HEK293 (cell line): ENCODE results near the gene LRRC27.
A peak's percentile ranks its signal among the peaks of the same experiment; 100 is the strongest.

ENCODE experiments used
- CTCF ChIA-PET: fragments of 350-600 bp; formaldehyde crosslinking; extraction: SDS; loops from one replicate; lab custom pipeline; 2021; ENCODE audit warnings: antibody characterized with exemption; lab: Yijun Ruan, JAX
- POLR2A ChIA-PET: fragments of 300-600 bp; formaldehyde crosslinking; extraction: SDS; loops from one replicate; lab custom pipeline; 2020; ENCODE audit warnings: antibody characterized with exemption, inconsistent platforms; lab: Yijun Ruan, JAX
- H3K27ac ChIP-seq: fragments of 200-500 bp; sonication (Bioruptor generic); 2 replicates; pipeline ENCODE4 v1.5.1; 2014; ENCODE audit warnings: low read depth, low read length, control low read depth, inconsistent platforms; ENCODE audit errors: extremely low read depth
- H3K36me3 ChIP-seq, 2 experiments: fragments of 200-500 bp in 1 of 2; sonication (Bioruptor generic) in 1 of 2; 1 replicate in 1 of 2; 2 replicates in 1 of 2; pipeline ENCODE4 v1.5.1; 2014 to 2017; ENCODE audit warnings: inconsistent platforms in 2 of 2, low read length in 2 of 2; ENCODE audit not compliant: control insufficient read depth in 2 of 2, insufficient read depth in 1 of 2
- H3K4me1 ChIP-seq: fragments of 200-500 bp; sonication (Bioruptor generic); 2 replicates; pipeline ENCODE4 v1.5.1; 2014; ENCODE audit warnings: mild to moderate bottlenecking, low read length, inconsistent platforms; ENCODE audit not compliant: control insufficient read depth, insufficient read depth
- H3K4me3 ChIP-seq: 2 replicates; pipeline ENCODE4 v1.5.1; 2011; ENCODE audit warnings: low read depth, mild to moderate bottlenecking, control low read depth, low read length, moderate library complexity
- H3K9me3 ChIP-seq: fragments of 200-500 bp; sonication (Bioruptor generic); 2 replicates; pipeline ENCODE4 v1.5.1; 2014; ENCODE audit warnings: low read depth, low read length, inconsistent platforms; ENCODE audit not compliant: control insufficient read depth, insufficient read depth
- CTCF ChIP-seq: fragments of 450-650 bp; formaldehyde crosslinking; IDR thresholded peaks from 2 replicates; pipeline ENCODE4 v1.5.1; 2016; ENCODE audit warnings: missing biosample characterization, missing genetic modification characterization
- GLI2 ChIP-seq: fragments of 450-650 bp; formaldehyde crosslinking; IDR thresholded peaks from 2 replicates; pipeline ENCODE4; 2017; ENCODE audit warnings: missing biosample characterization, missing genetic modification characterization, low read depth, borderline replicate concordance
- KLF1 ChIP-seq: fragments of 450-650 bp; formaldehyde crosslinking; IDR thresholded peaks from 2 replicates; pipeline ENCODE4 v1.5.1; 2016; ENCODE audit warnings: missing biosample characterization, missing genetic modification characterization
- PRDM1 ChIP-seq: fragments of 450-650 bp; formaldehyde crosslinking; IDR thresholded peaks from 2 replicates; pipeline ENCODE4; 2016; ENCODE audit warnings: missing biosample characterization, missing genetic modification characterization
- ZBTB21 ChIP-seq: fragments of 450-650 bp; formaldehyde crosslinking; IDR thresholded peaks from 2 replicates; pipeline ENCODE4 v1.5.1; 2017; ENCODE audit warnings: missing biosample characterization, missing genetic modification characterization
- ZBTB48 ChIP-seq: fragments of 450-650 bp; formaldehyde crosslinking; IDR thresholded peaks from 2 replicates; pipeline ENCODE4 v1.5.1; 2016; ENCODE audit warnings: missing biosample characterization, missing genetic modification characterization
- ZBTB7A ChIP-seq: fragments of 450-650 bp; formaldehyde crosslinking; IDR thresholded peaks from 2 replicates; pipeline ENCODE4 v1.5.1; 2016; ENCODE audit warnings: low read depth, missing biosample characterization, missing genetic modification characterization
- ZNF23 ChIP-seq: fragments of 450-650 bp; formaldehyde crosslinking; IDR thresholded peaks from 2 replicates; pipeline ENCODE4 v1.5.1; 2016; ENCODE audit warnings: missing biosample characterization, missing genetic modification characterization, borderline replicate concordance
- ZNF362 ChIP-seq: fragments of 450-650 bp; formaldehyde crosslinking; IDR thresholded peaks from 2 replicates; pipeline ENCODE4 v1.5.1; 2016; ENCODE audit warnings: missing biosample characterization, missing genetic modification characterization
- ZNF366 ChIP-seq: fragments of 450-650 bp; formaldehyde crosslinking; conservative IDR thresholded peaks from 2 replicates; pipeline ENCODE4 v1.5.1; 2016; ENCODE audit warnings: missing biosample characterization, missing genetic modification characterization
- ZNF416 ChIP-seq: fragments of 450-650 bp; formaldehyde crosslinking; IDR thresholded peaks from 2 replicates; pipeline ENCODE4 v1.5.1; 2016; ENCODE audit warnings: missing biosample characterization, missing genetic modification characterization
- ZNF426 ChIP-seq: fragments of 450-650 bp; formaldehyde crosslinking; IDR thresholded peaks from 2 replicates; pipeline ENCODE4 v1.5.1; 2017; ENCODE audit warnings: missing biosample characterization, missing genetic modification characterization, mild to moderate bottlenecking, inconsistent platforms, moderate library complexity
- ZNF513 ChIP-seq: fragments of 450-650 bp; IDR thresholded peaks from 2 replicates; pipeline ENCODE4 v1.5.1; 2018; ENCODE audit warnings: missing biosample characterization, missing genetic modification characterization
- ZNF521 ChIP-seq: fragments of 450-650 bp; formaldehyde crosslinking; IDR thresholded peaks from 2 replicates; pipeline ENCODE4 v1.5.1; 2017; ENCODE audit warnings: missing biosample characterization, mild to moderate bottlenecking, missing genetic modification characterization
- ZNF530 ChIP-seq: fragments of 450-650 bp; formaldehyde crosslinking; IDR thresholded peaks from 2 replicates; pipeline ENCODE4 v1.5.1; 2016; ENCODE audit warnings: low read depth, missing biosample characterization, missing genetic modification characterization
- ZNF596 ChIP-seq: fragments of 450-650 bp; IDR thresholded peaks from 2 replicates; pipeline ENCODE4 v1.5.0; 2018; ENCODE audit warnings: missing biosample characterization, mild to moderate bottlenecking, missing genetic modification characterization, moderate library complexity
- ZNF639 ChIP-seq: fragments of 450-650 bp; formaldehyde crosslinking; IDR thresholded peaks from 2 replicates; pipeline ENCODE4 v1.5.1; 2016; ENCODE audit warnings: missing biosample characterization, missing genetic modification characterization
- ZNF658 ChIP-seq: fragments of 450-650 bp; formaldehyde crosslinking; IDR thresholded peaks from 2 replicates; pipeline ENCODE4; 2016; ENCODE audit warnings: missing biosample characterization, missing genetic modification characterization
- ZNF677 ChIP-seq: fragments of 450-650 bp; IDR thresholded peaks from 2 replicates; pipeline ENCODE4 v1.5.0; 2018; ENCODE audit warnings: missing biosample characterization, mild to moderate bottlenecking, missing genetic modification characterization, moderate library complexity
- ZNF791 ChIP-seq: fragments of 450-650 bp; formaldehyde crosslinking; IDR thresholded peaks from 2 replicates; pipeline ENCODE4 v1.5.1; 2016; ENCODE audit warnings: missing biosample characterization, missing genetic modification characterization

Gene LRRC27

GRCh38 chr10:132427006-132427771 lies 95.2 kb downstream of the LRRC27 start (continued):
- peak; percentile 96 for TF ChIP-seq ZNF513
- no peak for TF ChIP-seq ZNF791 (tag by site-specific recombination)
- peak; percentile 62; the same call in 1 of the 2 replicates for TF ChIP-seq ZNF658 (tag by site-specific recombination)
- no peak for TF ChIP-seq ZNF677 (tag by site-specific recombination)
- TF ChIP-seq ZNF530 (tag by site-specific recombination): no peak
- TF ChIP-seq ZNF416 (tag by site-specific recombination): no peak
- TF ChIP-seq ZNF596: no peak

GRCh38 chr10:132427939-132428367 lies 96.0 kb downstream of the LRRC27 start:
- ChIA-PET CTCF (interaction anchor here (0.7 kb wide), 1 partner anchor 26 kb away, joined by 3 read pairs; no protein-coding TSS in a partner anchor), POLR2A (no interaction called here)
- Histone ChIP-seq H3K36me3 (peaks cover 0 to 9% of the 10 kb centered on the region in 2 experiments; a peak in 1 of 3 replicates), H3K27ac (no peak overlapping the region), H3K9me3 (no peaks in the 10 kb centered on the region), H3K4me1 (no peaks in the 10 kb centered on the region), H3K4me3 (no peak overlapping the region)
- TF ChIP-seq GLI2 (tag by site-specific recombination) (no peak), ZNF639 (tag by site-specific recombination) (peak; percentile 32; the same call in 1 of the 2 replicates), ZNF362 (tag by site-specific recombination) (no peak), ZNF426 (tag by site-specific recombination) (no peak), PRDM1 (tag by site-specific recombination) (peak; percentile 81), ZNF366 (tag by site-specific recombination) (peak; percentile 64), ZNF658 (tag by site-specific recombination) (0 out of 2 replicates have a peak, but pooled peaks have one; percentile 19), ZBTB21 (no peak), CTCF (tag by site-specific recombination) (no peak), ZNF23 (tag by site-specific recombination) (0 out of 2 replicates have a peak, but pooled peaks have one; percentile 4), ZBTB48 (tag by site-specific recombination) (0 out of 2 replicates have a peak, but pooled peaks have one; percentile 3), ZNF513 (peak; percentile 96), KLF1 (tag by site-specific recombination) (peak; percentile 22; the same call in 1 of the 2 replicates), ZBTB7A (tag by site-specific recombination) (peak; percentile 50; the same call in 1 of the 2 replicates), ZNF521 (tag by site-specific recombination) (0 out of 2 replicates have a peak, but pooled peaks have one; percentile 13)
